Measurements from ENCODE around the gene YLPM1.

The YLPM1 gene

GRCh38 chr14:74840603-74841030 lies 77.5 kb downstream of the YLPM1 start:
- no peak for DNase-seq (ENCODE audit: low spot score)

GRCh38 chr14:74841230-74842207 lies 78.4 kb downstream of the YLPM1 start:
- DNase-seq (ENCODE audit: low spot score) = no peak

- peak; percentile 78 for DNase-seq (ENCODE audit: low spot score)
Measured at GRCh38 chr14:74843653-74844052, 80.5 kb downstream of the YLPM1 start.

- DNase-seq (ENCODE audit: low spot score) = peak; percentile 43
Measured at GRCh38 chr14:74846168-74846567, 83.1 kb downstream of the YLPM1 start.

- DNase-seq (ENCODE audit: low spot score) = no peak
Measured at GRCh38 chr14:74846968-74847665, 84.0 kb downstream of the YLPM1 start.

- DNase-seq (ENCODE audit: low spot score) = no peak
Measured at GRCh38 chr14:74848768-74849167, 85.7 kb downstream of the YLPM1 start.

GRCh38 chr14:74852922-74853530 lies 89.9 kb downstream of the YLPM1 start:
- peak; percentile 77 for DNase-seq (ENCODE audit: low spot score)

- DNase-seq (ENCODE audit: low spot score) = no peak
Measured at GRCh38 chr14:74853581-74853980, 90.5 kb downstream of the YLPM1 start.

GRCh38 chr14:74855021-74855420 lies 91.9 kb downstream of the YLPM1 start:
- DNase-seq (ENCODE audit: low spot score) = no peak

- no peak for DNase-seq (ENCODE audit: low spot score)
Measured at GRCh38 chr14:74855945-74856344, 92.8 kb downstream of the YLPM1 start.

GRCh38 chr14:74856366-74856765 lies 93.2 kb downstream of the YLPM1 start:
- DNase-seq (ENCODE audit: low spot score) = no peak

- peak; percentile 50 for DNase-seq (ENCODE audit: low spot score)
Measured at GRCh38 chr14:74858022-74858421, 94.9 kb downstream of the YLPM1 start.

- DNase-seq (ENCODE audit: low spot score) = peak; percentile 31
Measured at GRCh38 chr14:74859757-74860552, 96.8 kb downstream of the YLPM1 start.

GRCh38 chr14:74860899-74861733 lies 98.0 kb downstream of the YLPM1 start:
- peak; percentile 85 for DNase-seq (ENCODE audit: low spot score)

- DNase-seq (ENCODE audit: low spot score) = no peak
Measured at GRCh38 chr14:74861734-74862090, 98.6 kb downstream of the YLPM1 start.

GRCh38 chr14:74863274-74863673 lies 100.2 kb downstream of the YLPM1 start:
- no peak for DNase-seq (ENCODE audit: low spot score)

GRCh38 chr14:74864198-74864597 lies 101.1 kb downstream of the YLPM1 start:
- no peak for DNase-seq (ENCODE audit: low spot score)

- DNase-seq (ENCODE audit: low spot score) = no peak
Measured at GRCh38 chr14:74865156-74865555, 102.0 kb downstream of the YLPM1 start.

- DNase-seq (ENCODE audit: low spot score) = no peak
Measured at GRCh38 chr14:74866708-74867389, 103.7 kb downstream of the YLPM1 start.

- peak; percentile 79 for DNase-seq (ENCODE audit: low spot score)
Measured at GRCh38 chr14:74867673-74868072, 104.6 kb downstream of the YLPM1 start.

Measured in GM03348 (cell line).